GM19328 (cell line): ENCODE data around the gene CD58.
"Not testable (repeated sequence)": the region's sequence is repeated elsewhere in the genome, so short reads cannot be mapped to it uniquely, and the experiment has no call there.

ENCODE experiments used
- ATAC-seq: cut with Tn5 transposase; IDR thresholded peaks from one replicate; pipeline ENCODE4 v1.9.1; 2021; ENCODE audit warnings: mild to moderate bottlenecking, moderate library complexity; ENCODE audit not compliant: unreplicated experiment

The CD58 gene

DNA sequence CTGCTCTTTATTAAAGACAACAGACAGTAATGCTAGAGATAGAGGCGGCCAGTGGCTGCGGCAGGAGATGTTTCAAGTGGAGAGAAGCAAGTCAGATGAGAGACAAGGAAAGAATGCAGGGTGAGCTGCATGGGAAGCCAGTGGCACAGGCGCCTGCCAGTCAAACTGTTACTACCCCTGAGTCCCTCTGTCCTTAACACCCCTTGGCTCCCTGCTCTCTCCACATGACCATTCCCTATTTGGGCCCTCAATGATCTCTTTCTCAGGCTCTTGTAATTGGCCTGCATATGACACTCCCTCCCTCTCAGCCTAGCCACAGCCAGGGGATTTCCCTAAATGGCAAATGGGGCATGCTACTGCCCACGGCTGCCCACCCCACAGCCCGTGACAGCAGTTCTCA is 22.6 kb upstream of the CD58 start:
- ATAC-seq = not testable (repeated sequence)

DNA sequence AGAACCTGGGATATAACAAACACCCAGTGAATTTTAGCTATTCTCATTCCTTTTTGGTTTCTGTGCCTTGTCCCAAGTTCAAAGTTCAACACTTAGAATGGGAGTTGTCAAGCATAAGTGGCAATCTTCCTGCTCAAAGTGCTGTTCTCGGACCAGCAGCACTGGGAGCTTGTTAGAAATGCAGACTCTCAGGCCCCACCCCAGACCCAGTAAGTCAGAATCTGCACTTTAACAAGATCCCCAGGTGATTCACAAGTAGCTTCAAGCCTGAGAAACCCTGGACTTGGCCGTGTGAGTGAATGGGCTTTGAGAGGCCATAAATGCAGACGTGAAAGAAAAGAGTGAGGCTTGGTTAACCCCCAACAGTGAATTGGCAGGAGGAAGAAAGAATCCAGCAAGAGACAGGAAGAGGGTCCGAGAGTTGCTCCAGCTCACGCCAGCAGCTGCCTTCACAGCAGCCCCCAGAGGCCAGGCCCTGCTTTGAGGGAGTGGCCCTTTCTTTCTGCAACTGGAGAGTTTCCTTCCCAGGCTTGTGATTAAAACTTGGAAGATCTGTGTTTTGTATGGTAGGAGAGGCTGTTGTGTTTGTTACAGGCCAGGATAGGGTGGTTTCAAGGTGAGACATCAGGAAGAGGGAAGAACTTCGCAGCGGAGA is 21.3 kb upstream of the CD58 start:
- ATAC-seq = not testable (repeated sequence)

DNA sequence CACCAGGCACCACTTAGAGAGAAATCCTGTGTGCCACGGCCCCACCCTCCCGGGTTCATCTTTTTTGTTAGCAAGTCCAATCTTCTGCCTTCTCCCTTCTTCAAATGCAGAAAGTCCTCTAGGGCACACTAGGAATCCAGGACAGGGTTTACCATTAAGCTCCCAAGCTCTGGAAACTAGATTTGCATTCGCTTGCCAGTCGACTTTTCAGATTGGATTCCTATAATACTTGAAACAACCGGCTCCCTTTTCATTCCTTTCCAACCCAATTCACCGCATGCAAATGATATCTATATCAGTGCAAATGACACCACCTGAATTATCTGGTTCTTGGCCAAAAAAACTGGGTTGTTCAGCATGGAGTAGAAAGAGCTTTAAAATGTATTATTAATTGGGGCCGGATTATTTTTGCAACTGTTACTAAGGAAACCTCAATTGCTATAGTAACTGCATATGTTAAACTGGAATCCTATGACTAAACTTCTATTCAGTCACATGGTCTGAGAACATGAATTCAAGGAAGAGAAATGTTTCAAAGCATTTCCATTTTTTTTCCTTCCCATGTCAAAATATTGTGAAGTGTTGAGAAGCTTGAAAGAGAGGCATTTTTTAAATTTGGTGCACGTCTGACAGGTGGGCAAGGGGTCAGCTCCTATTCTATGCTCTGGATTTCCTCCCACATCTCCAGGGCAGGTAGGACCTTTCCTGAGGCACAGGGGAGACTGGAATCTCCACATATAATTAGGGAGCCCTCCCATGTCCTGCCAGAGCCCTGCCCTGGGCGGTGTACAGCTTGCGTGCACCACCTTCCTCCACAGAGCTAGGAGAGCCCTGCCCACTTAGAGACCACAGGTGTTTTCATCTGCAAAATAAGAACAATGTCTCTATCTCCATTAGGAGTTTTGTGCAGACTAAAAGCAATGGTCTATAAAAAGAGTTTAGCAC is 20.5 kb upstream of the CD58 start:
- ATAC-seq = not testable (repeated sequence)

DNA sequence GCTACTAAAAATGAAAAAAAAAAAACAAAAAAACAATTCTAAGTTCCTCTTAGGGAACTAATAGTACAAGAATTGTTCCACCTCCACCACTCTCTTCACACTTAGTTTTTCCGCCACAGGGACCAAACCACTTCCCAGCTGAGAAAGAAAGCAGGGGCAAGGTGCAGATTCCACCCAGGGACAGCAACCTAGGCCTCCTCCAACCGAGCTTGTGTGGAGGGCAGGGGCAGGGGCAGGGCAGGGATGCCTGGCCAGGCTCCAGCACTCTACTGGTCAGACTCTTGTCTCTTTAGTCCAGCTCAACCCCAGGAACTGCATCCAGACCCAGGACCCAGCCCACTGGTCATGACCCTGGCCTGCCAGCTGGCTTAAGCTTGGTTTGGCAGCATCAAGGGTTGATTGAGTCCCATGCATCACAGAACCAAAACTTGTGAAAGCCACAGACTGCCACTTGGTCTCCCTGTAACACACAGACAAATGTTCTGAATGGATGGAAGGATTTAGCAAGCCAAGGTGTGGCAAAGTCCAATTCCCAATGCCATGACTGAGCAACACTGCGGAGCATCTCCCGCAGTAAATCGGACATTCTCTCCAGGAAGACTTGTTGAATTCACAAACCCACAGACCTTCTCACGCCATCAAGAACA is 19.7 kb upstream of the CD58 start:
- not testable (repeated sequence) for ATAC-seq

DNA sequence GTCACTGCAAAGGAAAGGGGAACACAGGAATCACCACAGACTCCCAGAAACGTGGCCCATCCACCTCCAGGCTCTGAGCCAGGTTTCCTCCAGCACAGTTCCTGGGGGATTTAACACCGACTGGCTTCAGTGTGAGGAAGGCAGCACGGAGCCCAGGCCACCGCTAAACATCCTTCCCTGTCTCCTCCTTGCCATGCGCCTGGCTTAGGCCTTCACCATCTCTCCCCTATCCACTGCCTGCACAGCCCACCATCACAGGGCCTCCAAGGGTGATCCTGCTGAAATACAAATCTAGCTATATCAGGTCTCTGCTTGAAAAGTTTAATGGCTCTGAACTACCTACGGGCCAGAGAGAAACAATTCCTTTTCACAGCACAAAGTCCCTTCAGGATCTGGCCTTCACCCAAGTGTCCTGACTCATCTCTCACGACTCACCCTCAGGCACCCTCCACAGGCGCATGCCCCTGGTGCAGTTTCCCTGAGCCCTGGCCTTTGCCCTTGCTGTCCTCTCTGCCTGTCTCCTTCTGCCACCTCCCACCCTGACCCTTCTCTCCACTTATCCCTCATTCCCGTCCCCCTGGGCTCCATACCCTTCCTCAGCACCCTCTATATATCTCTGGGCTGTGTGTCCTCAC is 18.4 kb upstream of the CD58 start:
- ATAC-seq = not testable (repeated sequence)

DNA sequence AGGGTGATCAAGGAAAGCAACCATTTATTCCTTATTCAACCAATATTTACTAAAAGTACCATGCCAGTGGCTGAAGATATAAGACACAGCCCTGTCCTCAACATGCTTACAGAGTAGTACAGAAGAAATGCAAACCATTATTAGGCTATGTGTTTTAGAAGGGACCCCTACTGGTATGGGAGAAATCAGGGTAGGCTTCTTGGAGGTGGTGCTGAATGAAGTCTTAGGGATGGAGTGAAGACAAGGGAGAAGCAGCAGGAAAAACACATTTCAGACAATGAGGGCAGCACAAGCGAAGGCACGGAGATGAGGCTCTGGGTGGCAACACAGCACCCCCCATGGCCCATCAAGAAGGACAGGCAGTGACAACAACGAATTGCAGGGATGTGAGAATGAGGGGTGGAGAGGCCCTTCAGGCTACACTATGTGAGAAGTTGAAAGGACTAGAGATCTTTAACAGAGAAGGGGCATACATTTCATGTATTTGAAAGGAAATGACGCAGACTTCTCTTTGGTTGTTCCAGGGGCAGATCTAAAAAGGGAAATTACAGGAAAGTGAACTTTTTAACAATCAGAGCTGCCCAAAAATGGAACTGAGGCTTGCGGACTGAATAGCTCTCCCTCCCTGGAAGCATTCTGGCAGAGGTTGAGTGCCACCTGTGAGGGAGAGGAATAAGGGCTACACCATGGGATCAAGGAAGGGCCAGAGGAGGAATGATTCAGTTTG is 16.8 kb upstream of the CD58 start:
- no peak for ATAC-seq

DNA sequence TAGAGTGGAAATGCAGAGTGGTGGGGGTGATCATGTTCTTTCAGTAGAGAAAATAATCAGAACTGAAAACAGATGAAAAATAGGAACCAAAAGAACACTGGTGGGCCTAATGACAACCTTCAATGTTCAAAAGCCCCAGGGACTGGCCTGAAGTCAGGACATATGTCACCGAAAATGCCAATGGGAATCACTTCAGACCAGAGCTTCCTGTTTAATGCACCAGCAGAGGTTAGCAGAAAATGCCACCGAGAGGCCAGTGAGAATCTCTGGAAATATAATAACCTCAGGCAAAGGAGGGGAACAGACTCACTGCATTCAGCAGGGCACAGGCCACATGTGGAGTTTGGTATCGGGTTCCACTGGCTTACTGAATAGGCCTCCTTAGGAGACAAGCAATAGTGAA is 15.9 kb upstream of the CD58 start:
- no peak for ATAC-seq

DNA sequence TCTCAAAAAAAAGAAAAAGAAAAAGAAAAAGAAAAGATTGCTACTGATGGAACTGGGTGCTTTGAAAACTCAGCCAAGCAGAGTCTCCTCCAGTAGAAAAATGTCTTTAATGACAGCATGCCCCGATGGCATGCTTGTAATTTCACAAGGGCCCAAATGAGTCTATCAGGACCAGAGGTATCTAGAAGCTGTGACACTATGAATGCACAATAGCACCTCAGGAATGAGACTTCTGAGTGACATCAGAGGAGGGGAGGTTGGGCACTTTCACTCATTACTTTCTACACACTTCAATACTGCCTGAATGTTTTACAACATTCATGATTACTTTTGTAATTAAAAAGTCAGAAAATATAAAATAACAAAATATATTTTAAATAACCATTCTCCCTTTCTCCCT is 15.1 kb upstream of the CD58 start:
- ATAC-seq = no peak

DNA sequence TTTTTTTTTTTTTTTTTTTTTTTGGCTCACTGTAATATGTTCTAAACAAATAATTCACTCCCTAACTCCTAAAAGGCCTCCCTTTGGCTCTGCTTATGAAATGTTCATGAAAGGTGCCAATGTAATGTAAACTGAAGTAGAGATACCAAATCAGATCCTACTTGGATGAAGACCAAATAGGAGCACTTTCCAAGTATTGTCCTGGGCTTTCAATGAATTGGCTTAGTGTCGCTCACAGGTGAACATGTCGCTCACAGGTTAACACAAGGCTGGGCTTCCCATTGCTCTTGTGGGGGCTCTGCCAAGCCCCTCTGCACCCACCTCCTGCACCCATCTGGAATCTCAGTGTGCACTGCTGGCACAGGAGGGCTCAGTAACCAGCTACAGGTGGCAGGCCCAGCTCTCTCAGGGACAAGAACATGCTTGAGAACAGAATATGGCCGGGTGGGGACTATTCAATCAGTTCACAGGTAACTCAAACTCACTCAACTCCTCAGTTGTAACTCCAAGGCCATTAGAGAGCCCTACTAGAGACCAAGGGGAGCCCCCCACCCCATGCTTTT is 10.6 kb upstream of the CD58 start:
- no peak for ATAC-seq

DNA sequence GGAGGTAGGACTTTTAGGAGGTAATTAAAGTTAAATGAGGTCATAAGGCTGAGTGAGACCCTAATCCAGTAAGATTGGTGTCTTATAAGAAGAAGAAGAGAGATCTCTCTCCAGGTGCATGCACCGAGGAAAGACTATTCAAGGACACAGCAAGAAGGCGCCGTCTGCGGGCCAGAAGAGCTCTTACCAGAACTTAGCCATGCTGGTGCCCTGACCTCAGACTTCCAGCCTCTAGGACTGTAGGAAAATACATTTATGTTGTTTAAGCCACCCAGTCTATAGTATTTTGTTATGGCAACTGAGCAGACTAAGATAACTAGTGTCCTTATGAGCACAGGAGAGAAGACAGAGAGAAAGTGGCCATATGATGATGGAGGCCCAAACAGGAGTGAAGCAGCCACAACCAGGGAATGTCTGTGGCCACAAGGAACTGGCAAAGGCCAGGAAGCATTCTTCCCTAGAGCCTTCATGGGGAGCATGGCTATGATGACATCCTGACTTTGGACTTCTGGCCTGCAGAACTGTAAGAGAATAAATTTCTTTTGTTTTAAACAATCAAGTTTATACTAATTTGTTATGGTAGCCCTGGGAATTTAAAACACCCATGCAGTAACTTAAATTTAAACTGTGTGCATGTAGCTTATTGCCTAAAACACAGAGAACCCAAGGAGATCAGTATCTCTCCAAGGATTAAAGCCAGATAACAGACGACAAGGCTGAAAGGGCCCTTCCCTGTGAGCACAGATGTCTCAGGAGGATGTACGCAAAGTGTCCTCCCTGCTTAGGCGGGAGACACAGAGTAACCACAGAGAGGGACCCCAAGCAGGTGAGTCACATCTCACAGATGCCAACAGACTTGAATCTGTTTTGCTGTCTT is 9.9 kb upstream of the CD58 start:
- no peak for ATAC-seq

DNA sequence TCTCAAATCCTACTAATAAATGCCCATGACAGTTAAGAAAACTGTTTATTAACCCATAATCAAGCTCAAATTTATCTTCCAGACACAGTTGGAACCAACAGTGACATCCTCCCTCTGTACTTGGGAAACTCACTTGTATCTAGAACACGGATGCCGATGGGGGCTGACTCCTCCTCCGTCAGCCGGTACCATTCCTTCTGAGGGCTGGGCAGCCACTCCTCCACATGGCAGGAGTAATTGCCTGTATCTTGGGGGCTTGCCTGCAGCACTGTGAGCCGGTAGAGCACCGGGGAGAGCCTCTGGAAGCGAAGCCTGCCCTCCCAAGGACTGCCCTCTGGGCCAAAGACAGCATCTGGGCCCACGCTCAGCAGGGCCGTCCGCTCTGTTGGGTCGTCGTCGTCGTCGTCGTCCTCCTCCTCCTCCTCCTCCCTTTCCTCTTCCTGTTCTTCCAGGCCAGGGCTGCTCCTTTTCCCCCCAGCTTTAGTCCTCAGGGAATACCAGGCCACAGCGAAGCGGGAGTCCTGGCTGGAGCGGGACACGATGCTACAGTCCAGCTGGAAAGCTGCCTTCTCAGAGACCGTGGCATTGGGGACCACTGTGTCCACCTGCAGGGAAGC is 8.5 kb upstream of the CD58 start:
- ATAC-seq = no peak

DNA sequence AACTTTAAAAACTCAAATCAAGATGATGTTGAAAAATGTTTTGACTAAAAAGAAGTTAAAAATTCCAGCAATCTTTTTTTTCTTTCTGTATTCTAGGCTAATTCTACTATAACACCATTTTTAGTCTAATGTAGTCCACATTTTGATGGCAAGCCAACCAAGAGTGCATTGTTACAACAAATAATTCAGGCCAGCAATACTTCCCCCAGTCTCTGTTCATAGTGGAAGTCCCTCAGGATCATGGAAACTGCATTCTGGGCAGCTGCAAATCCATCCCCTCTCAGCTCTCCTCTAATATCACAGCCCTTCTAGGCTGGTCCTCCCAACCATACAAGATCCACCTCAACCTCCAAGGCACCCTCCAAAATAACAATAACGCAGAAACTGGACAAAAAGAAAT is 7.8 kb upstream of the CD58 start:
- ATAC-seq = no peak

DNA sequence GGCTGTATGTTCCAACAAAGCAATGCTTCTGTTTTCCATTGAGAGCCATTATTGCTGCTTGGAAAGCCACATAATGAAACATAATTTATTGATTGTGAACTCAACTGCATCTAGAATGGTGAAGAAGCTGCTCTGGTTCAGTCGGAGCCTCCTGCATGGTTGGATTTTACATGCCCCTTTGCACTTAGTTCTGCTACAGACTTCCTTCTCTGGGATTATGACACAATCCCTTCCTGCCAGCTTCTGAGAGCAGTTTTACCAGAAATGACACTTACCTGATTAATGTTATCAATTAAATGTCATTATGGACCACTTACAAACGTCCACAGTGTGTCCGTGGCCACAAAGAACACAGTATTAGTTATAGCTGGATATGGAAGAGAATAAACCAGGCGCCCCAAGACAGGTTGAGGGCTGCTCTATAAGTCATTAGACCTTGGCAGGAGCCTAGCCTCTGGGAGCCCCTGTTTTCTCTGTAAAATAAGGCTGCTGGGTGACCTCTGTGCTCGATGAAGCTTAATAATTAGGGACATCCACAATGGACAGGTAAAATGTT is 7.0 kb upstream of the CD58 start:
- no peak for ATAC-seq

DNA sequence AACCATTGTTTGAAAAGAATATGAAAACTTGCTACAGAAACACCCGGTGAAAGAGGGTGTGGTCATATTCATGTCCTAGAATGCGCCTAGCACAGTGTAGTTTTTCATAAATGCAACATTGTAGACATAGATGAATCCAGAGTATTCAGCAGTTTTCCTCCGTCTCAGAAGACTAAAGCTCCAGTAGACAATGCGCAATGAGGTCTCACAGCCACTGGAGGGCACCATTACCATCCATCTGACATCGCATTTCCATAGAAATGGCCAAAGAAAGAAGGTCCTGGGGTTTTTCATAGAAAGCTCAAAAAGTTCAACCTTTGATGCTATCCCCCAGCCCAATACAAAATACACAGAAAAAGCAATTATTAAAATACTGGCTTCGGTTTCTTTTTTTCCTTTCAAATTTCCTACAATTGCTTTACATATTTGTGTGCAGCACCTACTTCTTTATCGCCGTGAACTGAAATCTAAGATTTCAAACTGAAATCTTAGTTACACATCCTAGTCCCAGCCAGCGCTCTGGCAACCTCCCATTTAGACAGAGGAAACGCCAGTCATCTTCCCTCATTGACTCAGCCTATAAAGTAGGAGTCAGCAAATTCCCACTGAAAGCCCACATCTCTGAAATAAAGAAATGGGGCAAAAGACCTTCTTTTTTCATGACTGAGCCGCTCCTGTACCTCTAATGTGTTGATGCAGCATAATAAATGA is 3.9 kb upstream of the CD58 start:
- no peak for ATAC-seq

DNA sequence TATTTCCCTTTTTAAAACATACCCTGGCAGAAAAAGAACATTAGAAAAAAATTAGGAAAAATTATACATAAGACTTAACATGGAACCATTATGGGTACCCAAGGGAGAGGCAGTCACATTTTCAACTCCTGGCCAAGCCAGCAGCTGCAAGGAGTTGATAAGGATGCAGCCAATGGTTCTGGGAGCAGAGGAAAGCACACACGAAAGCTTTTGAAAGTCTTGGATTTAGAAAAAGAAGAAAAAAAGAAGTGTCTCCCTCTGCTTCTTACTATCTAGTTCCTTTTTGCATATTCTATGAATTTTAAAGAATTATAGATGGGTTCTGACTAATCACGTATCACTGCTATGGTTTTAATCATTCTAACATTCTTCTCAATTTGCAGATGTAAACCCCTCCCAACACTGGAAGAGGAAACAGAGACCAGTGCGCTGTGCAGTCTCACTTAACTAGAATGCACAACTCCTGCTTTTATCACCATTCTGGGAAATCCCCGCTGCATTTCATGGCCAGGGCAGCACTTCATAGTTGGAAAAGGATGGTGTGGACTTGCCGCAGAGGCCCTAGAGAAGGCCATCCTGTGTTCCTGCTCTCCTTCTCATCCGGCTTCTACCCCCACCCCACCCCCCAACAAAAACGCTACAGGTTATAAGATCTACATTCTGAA is 2.7 kb upstream of the CD58 start:
- ATAC-seq = no peak

DNA sequence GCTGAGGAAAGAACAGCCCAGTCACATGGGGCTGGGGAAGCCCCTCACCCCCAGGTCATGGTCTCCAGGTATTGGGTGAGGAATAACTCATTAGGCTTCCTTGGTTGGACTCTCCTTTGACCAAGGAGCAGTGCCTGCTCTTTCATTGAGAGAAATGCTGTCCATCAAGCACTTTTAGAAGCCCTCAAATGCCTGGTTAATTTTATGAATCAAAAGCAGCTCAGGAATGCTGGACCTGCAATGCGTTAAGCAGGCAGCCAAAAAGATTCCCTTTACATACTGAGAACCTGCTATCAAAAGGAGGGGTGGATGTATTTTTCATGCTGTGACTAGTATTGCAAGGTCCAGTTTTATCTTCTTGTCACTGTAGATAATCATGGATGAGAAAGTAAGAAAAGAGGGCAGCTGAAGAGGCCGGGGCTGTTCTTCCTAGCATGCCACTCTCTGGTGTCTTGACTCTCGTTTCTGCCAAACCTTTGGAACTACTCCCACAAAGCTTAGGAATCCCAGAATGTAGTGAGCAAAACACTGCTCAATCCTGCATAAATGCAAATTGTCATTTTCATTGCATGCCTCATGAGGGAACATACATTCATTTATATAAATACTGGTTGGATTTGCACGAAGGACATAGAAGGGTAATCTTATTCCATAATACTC is 2.1 kb upstream of the CD58 start:
- no peak for ATAC-seq

DNA sequence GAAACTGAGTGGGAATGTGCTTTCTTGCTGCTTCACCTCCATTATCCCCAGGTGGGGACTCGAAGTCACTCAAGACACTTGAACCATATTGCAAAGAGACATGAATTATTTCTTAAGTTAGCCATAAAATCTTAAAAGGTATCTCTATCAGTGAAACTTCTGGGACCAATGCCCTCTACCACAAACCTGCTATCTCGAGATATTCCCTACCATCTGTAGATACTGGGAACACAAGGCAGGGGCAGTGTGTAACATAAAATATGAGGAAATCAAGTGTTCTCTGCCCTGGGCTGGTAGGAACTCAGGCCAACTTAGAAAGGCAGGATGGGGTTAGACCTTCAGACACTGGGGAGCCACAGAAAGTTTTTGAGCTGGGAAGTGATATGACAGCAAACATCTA is 1.3 kb upstream of the CD58 start:
- no peak for ATAC-seq
